ENCODE measurements around the gene SEMA3E.

SEMA3E gene

DNA sequence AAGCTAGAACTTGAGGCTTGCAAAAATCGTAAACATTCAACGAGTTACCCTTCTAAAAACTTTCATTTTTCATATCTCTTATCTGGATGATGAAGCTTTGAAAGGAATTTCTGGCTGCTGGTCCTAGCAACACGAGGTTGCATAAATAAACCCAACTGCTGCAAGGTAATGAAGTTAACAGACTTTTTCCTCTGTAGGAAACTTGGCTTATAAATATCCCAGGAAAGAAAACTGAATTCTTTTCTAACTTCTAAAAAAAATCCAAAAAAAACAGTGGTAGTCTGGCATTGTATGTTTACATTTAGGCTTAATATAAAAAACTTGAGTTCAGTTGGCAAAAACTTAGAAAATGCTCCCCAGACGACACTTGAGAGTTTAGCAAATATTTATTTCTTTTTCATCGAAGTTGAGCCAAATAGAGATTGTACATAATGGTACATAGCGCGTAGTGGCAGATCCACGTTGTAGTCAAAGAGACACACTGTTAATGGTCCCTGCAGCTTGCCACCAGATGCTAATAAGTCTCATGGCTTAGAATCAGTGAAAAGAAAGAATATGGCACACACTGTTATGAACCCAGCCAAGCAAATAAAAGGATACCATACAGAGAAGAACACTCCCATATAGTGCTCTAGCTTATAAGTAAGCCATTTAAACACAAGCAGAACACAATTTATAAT, 285.9 kb downstream of the SEMA3E start:
- no peak for DNase-seq (ENCODE audit: low read depth in 2 of 2)
- TF ChIP-seq, protein P1, sequence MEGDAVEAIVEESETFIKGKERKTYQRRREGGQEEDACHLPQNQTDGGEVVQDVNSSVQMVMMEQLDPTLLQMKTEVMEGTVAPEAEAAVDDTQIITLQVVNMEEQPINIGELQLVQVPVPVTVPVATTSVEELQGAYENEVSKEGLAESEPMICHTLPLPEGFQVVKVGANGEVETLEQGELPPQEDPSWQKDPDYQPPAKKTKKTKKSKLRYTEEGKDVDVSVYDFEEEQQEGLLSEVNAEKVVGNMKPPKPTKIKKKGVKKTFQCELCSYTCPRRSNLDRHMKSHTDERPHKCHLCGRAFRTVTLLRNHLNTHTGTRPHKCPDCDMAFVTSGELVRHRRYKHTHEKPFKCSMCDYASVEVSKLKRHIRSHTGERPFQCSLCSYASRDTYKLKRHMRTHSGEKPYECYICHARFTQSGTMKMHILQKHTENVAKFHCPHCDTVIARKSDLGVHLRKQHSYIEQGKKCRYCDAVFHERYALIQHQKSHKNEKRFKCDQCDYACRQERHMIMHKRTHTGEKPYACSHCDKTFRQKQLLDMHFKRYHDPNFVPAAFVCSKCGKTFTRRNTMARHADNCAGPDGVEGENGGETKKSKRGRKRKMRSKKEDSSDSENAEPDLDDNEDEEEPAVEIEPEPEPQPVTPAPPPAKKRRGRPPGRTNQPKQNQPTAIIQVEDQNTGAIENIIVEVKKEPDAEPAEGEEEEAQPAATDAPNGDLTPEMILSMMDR (IDR thresholded peaks at IDR 0.05; ENCODE audit: low read depth, low read length) = no peak
- no peak overlapping the region for H3K4me3 ChIP-seq (replicated peaks in 1 of 2; ENCODE audit: low read depth in 2 of 2, low read length in 2 of 2)

GRCh38 chr7:83359108-83359507, 289.8 kb downstream of the SEMA3E start:
- no peak for DNase-seq (ENCODE audit: low read depth in 2 of 2)
- no peak overlapping the region for H3K4me3 ChIP-seq (replicated peaks in 1 of 2; ENCODE audit: low read depth in 2 of 2, low read length in 2 of 2)
- TF ChIP-seq, protein P1 (IDR thresholded peaks at IDR 0.05; ENCODE audit: low read depth, low read length) = no peak

- DNase-seq (ENCODE audit: low read depth in 2 of 2) = peak in 1 of 2 donors; percentile 1
- TF ChIP-seq, protein P1 (IDR thresholded peaks at IDR 0.05; ENCODE audit: low read depth, low read length) = no peak
- H3K4me3 ChIP-seq (replicated peaks in 1 of 2; ENCODE audit: low read depth in 2 of 2, low read length in 2 of 2) = no peak overlapping the region
Observed at GRCh38 chr7:83355143-83355542, 293.8 kb downstream of the SEMA3E start.

GRCh38 chr7:83347945-83348444, 300.9 kb downstream of the SEMA3E start:
- no peak overlapping the region for H3K4me3 ChIP-seq (replicated peaks in 1 of 2; ENCODE audit: low read depth in 2 of 2, low read length in 2 of 2)
- peak; percentile 48 to 65 for DNase-seq (ENCODE audit: low read depth in 2 of 2)
- TF ChIP-seq, protein P1 (IDR thresholded peaks at IDR 0.05; ENCODE audit: low read depth, low read length) = no peak

DNA sequence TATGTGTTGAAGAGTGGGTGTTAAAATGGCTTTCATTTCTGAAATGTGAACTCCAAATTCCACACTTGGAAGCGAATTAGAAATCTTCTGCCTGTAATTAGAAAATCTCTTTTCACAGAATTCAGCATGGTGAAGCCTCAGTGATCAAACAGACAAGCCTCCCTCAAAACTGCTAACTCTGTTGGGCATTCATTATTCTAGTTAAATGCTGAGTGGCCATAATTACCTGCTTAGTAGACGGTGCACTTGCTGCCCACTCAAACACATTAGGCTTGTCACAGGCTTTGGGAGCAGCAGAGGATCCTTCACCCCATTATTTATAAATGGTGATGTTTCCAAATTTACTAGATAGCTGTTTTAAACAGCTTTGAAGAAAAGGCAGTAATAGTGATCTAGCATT, 309.0 kb downstream of the SEMA3E start:
- TF ChIP-seq, protein P1 (IDR thresholded peaks at IDR 0.05; ENCODE audit: low read depth, low read length) = no peak
- DNase-seq (ENCODE audit: low read depth in 2 of 2) = no peak
- H3K4me3 ChIP-seq (replicated peaks in 1 of 2; ENCODE audit: low read depth in 2 of 2, low read length in 2 of 2) = no peak overlapping the region

DNA sequence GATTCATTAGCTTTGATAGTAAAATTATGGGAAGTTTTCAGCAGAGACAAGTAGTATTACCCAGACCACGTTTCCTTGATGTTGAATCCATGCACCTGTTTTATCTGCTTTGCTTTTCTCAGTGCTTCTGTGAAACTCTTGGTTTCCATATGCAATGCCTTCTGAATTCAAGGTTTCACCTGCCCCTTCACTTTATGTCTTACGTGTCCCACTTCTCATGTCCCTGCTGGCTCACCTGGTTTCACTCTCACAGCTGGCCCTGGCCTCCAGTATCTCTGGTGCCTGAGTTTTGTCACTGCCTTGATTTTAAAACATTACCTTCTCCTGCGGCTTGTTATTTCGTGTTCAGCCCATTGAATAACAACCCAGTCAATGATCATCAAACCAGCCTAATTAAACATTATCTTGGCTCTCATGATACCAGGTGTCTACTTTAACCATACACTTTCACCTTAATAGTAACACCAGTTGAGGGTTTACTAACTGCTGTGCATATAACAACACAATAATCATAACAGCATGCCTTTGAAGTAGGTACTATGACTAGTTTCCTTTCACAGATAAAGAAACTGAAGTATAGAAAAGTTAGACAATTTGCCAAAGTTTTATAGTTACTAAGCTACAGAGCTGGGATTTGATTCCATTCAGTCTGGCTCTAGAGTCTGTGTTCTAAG, 310.5 kb downstream of the SEMA3E start:
- H3K4me3 ChIP-seq (replicated peaks in 1 of 2; ENCODE audit: low read depth in 2 of 2, low read length in 2 of 2) = no peak overlapping the region
- TF ChIP-seq, protein P1 (IDR thresholded peaks at IDR 0.05; ENCODE audit: low read depth, low read length) = no peak
- no peak for DNase-seq (ENCODE audit: low read depth in 2 of 2)
